NCI-H2227 (cell line): ENCODE data around the gene RNF225.
"Not testable (repeated sequence)": the region's sequence is repeated elsewhere in the genome, so short reads cannot be mapped to it uniquely, and the experiment has no call there.

ENCODE experiments used
- DNase-seq: peaks from one replicate; lab custom pipeline; 2025; ENCODE audit not compliant: unreplicated experiment; lab: John Stamatoyannopoulos, UW

Gene RNF225

DNA sequence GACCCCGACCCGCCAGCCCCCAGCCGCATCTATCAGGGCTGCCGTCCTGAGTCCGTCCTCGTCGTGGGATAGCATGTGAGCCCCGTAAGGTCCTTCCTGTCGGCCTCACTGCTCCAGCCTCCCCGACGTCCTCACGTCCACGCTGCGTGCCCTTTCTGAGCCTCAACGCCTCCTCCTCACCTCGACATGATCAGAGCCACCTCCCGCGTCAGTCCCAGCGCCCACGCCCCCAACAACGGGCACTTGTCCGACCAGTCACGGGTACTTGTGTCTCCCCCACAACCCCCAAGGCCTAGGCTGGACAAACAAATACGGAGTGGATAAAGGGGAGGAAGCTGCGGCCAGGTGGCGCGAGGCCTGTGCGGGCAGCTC is 33.6 kb upstream of the RNF225 start:
- DNase-seq: peak; percentile 91

DNA sequence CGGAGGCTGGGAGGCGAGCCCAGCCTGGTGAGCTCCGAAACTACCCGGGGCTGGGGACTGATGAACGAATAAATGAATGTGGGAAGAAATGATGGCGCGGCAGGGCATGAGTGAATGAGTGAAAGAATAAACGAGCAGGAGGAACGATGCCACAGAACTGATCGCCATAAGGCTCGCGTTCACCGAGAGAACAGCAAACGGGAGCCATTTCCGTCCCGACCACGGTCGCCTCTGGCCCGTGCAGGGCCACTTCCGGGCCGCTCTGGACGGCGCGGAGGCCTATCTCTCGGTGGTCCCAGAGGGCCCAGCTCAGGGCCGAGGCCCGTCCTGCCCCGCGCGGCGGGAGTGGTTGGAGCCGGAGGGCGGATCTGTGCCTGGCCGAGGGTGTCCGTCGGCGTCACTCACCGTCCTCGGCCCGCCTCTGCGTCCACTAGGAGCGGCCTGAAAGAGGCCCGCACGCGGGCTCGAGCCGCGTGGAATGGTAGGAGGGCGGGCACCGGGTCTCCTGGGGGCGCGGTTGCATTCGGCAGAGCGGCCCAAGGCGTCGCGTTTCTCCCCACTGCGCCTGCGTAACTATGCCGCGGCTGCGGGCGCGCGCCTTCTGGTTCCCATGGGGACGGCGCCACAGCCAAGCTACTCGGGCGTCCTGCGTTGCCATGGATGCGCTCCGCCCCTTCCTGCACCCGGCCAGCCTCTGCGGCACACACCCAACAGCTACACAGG is 33.0 kb upstream of the RNF225 start, which contains the start of gene ZNF497:
Gene ZNF497, minus strand, starts transcription at position 480 of the 723 bp plus-strand sequence. CDS start 5,116 bp downstream, outside the sequence.
- DNase-seq: peak; percentile 100

DNA sequence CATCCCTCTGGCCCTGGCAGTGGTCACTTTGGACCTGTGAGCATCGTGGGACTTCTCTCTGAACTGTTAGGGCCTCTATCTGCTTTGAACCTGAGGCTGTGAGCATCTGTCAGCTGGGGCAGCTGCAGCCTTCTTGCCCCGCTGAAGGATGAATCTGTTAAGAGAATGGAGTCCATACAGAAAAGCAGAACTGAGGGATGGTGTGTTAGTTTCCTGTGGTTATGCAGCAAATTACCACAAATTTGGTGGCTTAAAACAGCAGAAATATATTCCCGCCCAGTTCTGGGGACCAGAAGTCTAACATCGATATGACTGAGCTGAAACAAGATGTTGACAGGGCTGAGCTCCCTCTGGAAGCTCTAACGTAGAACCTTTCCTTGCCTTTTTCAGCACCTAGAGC is 31.3 kb upstream of the RNF225 start:
- DNase-seq: no peak

DNA sequence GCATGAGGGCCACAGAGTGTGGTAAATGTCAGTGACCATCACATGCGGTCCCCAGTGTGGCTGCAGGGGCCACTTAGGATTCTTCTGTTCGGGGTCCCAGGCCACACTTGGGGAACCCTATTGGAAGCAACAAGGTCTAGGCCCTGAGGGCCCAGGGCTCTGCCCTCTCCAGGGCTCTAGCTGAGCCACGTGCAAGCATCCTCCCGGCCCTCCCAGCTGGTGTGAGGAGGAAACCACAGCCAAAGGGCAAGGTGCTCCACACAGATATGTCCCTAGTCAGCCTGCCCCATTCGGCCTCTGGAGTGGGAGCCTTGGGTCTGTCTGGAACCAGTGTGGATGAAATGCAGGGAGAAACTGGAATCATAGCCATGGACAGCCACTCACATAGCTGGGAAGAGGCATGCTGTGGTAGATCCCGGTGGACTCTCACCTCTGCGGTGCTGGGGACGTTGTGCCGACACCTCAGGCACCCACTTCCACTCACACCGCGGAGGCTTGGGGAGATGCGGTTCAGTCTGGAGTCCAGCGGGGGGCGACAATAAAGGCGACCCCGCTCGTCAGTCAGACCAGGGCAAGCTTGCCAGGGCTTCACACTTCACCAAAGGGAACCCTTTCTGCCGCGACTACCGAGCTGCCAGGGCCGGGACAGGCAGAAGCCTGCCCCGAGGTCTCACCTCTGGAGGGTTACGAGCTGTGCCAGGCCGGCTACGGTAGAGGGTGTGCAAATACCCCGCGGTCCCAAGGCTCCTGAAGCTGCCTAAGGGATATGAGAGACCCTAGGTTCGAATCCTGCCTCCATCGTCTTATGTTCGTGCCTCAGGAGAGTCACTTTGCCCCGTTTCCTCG is 28.6 kb upstream of the RNF225 start:
- DNase-seq: no peak

DNA sequence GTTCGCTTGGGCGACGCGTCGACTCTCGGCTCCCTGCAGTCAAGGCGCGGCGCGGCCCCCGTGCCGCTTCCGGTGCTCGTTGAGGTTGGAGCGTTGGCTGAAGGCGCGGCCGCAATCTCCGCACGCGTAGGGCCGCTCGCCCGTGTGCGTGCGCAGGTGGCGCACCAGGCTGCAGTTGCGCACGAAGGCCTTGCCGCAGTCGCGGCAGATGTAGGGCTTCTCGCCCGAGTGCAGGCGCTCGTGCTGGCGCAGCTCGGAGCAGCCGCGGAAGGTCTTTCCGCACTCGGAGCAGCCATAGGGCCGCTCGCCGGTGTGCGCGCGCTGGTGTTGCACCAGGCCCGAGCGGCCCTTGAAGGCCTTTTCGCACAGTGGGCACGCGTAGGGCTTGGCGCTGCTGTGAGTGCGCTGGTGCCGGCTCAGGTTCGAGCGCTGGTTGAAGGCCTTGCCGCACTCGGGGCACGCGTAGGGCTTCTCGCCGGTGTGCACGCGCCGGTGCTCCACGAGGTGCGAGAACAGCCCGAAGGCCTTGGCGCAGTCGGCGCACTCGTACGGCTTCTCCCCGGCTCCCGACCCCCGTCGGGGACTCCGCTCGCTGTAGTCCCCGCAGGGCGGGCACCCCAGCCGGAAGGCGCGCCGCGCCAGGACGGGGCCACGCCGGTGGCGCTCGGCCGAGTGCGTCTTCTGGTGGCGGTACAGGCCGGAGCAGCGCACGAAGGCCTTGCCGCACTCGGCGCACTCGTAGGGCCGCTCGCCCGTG is 27.6 kb upstream of the RNF225 start:
- DNase-seq: no peak

DNA sequence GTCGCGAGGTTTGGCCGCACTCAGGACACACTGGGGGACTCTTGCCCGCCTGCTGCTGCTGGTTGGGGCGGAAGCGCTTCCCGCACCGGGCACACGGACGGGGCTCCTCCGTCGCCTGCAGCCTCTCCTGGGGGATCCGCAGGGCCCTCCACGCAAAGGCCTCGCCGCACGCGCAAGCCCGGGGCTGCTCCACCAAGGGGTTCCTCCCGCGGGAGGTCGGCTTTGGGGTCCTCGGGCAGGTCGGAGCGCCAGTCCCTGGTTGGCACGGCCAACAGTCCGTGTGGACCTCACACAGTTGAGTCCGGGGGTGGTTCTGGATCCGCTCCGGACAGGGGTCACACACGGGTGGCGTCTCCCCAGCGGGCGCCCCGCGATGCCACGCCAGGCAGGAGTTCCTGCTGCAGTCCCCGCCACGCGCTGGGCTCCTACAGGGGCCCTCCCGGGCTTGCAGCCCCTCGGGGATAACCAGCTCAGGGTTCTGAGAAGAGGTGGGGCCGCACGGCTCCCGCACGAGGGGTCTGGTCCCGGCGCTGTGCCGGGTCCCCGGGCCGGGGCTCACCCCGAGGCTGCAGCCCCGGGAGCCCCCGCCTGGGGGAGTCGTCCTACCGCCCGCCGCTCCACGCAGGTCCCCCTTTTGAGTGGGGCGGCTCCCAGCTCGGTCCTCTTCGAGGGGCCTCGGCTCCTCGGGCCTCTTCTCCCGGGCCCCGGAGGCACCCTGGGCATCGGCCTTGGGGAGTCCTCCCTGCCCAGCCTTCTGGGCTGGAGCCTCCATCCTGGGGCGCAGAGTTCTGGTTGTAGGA is 26.7 kb upstream of the RNF225 start:
- DNase-seq: no peak

DNA sequence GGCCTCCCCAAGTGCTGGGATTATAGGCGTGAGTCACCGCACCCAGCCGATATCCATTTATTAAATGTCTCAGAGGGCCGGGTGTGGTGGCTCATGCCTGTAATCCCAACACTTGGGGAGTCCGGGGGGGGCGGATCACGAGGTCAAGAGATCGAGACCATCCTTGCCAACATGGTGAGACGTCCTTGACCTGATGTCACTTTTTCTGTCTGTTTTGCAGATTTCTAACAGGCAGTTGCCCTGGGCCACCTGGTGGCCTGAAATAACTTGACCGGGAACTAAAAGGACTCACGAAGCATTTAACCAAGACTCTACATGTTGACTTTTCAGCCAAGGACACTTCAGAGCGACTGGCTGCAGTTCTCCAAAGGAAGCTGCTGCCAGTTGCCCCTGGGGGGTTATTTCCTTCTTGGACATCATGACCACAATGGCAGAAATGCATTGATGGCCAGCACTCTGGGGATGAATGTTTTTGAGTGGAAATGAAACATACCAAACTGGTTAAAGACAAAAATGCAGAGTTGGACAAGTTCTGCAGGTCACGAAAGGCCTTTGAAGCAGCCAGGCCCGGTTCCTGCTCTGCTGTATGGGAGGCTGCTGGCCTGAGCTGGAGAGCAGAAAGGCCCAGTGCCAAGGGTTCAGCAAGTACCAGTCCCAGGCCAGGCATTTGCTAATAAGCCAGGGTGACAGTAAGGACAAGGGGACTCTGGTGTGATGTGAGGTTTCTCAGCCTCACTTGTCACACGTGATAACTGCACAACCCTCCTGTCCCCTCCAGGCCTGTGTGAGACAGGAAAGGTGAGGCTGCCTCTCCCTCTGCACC is 22.9 kb upstream of the RNF225 start:
- no peak for DNase-seq

DNA sequence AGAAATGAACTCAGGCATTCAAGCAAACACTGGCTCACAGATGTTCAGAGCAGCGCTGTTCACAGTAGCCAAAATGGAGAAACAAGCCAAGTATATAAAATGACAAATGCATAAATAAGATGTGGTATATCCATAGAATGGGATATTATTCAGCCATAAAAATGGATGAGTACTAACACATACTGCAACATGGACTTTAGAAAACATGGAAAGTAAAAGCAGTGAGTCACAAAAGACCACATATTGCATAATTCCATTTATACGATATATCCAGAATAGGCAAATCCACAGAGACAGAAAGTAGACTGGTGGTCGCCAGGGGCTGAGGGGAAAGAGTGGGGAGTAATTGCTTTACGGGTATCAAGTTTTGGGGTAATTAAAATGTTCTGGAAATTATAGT is 21.3 kb upstream of the RNF225 start:
- DNase-seq: no peak

DNA sequence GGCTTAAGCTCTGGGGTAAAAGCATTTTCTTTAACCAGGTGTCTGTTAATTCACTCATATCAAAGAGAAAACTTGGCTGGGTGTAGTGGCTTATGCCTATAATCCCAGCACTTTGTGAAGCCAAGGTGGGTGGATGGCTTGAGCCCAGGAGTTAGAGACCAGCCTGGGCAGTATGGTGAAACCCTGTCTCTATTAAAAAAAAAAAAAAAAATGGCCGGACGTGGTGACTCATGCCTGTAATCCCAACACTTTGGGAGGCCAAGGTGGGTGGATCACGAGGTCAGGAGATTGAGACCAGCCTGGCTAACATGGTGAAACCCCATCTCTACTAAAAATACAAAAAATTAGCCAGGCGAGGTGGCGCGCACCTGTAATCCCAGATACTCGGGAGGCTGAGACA is 18.7 kb upstream of the RNF225 start:
- not testable (repeated sequence) for DNase-seq

DNA sequence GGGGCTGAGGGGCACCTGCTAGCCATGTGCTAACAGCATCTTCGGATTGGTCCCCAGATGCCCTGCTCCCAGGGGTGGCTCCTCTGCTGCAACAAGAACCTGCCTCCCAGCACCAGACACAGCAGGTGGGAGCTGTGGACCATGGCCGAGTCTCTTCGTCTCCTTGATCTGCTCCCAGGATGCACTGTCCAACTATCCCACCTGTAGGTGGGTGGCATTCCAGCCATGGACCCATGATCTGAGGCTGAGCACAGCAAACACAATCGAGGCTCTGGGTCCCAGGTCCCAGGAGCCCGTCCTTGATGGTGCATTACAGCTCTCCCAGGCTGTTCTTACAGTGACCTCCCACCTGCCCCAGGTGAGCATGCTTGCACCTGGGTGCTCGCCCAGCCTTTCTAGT is 16.2 kb upstream of the RNF225 start:
- DNase-seq: no peak

DNA sequence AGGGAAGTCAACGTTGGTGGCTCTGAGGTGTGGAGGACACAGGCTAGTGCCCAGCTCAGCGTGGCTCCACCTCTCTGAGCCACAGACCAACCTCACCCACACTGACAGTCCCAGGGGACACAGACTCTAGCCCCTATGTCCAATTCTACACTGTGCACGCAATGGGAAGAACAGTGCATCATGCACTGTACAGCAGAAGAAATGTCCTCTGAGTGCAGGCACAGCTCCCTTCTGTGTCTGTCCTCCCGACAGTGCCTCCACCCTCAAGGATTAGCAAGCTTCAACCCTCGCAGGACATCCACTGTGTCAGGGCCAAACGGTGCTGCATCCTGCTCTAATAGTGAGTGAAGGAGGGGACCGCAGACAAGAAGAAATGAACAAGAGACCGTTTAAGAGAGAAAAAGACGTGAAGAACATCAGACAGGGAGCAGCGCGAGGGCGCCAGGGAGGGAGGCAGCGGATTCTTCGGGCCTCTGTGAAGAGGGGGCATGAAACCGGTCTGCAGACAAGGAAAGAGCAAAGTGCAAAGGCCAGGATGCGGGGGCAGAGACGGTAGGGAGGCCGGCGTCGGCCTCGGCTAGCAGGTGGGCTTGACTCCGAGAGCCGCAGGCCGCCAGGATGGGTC is 15.3 kb upstream of the RNF225 start:
- DNase-seq: no peak

DNA sequence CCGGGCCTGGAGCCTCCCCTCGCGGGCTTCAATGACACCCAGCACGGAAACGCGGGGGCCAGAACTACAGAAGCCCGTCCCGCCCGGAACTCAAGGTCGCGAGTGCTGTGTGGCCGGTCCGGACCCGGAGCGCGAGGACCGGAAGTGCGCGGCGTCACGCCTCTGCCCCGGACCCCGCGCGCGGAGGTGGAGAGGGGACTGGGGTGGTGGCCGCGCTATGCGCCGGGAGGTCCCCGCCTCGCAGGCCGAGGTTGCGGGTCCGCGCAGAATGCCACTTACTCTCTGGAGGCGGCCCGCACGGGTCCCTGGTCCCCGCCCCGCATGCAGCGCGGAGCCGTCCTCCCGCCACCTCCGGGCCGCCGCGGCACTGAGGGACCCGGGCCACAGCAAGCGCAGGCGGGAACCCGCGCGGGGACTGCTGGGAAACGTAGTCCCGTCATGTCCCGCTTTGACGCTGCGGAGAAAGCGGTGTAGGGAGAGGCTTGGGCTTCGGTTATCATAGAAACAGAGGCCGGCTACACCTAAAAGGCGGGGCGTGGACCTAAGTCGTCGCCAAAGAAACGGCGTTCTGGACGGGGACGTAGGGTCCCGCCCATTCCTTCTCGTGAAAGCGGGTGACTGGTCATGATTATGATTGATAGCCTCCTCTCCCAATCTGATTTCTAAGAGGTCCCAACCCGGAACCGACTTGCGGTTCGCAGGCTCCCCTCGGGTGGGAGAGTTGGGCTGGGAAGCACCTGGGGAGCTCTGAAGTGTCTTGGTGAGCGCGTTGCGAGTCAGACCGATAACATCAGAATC is 14.6 kb upstream of the RNF225 start, which contains the start of gene ZNF837:
Gene ZNF837, minus strand, starts transcription at position 369 of the 798 bp plus-strand sequence. CDS start 11,698 bp downstream, outside the sequence.
- DNase-seq: peak; percentile 100

DNA sequence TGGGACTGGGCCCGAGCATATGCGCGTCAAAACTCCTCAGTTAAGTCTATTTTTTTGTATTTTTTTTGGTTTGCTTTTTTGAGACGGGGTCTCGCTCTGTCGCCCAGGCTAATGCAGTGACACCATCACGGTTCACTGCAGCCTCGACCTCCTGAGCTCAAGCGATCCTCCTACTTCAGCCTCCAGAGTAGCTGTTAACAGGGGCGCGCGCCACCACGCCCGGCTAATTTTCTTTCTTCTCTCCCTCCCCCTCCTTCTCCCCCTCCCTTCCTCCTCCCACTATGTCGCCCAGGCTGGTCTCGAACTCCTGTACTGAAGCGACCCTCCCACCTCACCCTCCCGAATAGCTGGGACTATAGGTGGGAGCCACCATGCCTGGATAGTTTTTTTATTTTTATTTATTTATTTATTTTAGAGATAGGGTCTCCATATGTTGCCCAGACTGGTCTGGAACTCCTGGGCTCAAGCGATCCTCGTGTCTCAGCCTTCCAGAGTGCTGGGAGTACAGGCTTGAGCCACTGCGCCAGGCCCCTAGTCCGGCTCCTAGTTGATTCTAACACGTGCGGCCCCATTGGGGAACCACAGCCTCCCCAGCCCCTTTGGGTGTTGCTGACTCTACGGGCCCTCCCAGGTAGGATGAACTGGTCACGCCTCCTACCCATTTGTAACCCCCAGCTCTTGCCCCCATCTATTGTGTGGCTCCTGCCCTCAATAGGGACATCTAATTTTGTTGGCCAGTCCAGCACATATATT is 13.8 kb upstream of the RNF225 start:
- DNase-seq: peak; percentile 82

DNA sequence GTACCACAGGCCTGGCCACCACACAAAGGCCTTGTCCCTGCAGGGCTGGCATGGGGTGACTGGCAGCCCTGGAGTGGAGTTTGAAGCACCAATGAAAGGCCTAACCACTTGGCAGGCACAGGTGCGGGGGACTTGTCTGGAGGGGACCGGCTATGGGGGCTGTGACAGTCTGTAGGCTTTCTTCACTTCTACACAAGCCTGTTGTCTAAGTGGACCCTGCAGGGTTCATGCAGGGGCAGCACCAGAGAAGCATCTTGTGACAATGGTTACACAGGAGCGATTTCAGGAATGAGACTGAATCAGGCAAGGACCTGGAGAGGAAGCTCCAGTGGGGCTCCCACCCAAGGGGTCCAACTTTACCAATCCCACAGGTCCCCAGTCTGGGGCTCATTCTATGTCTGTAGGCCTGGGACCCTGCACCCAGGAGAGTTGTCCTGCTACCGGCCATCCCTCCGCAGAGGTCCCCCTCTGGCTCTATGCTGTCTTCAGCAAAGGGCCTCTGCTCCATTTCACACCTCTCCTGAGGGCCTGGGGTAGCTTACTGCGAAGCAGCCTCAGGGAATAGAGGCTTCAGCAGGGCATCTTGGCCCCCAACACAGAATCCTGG is 12.4 kb upstream of the RNF225 start:
- DNase-seq: no peak

DNA sequence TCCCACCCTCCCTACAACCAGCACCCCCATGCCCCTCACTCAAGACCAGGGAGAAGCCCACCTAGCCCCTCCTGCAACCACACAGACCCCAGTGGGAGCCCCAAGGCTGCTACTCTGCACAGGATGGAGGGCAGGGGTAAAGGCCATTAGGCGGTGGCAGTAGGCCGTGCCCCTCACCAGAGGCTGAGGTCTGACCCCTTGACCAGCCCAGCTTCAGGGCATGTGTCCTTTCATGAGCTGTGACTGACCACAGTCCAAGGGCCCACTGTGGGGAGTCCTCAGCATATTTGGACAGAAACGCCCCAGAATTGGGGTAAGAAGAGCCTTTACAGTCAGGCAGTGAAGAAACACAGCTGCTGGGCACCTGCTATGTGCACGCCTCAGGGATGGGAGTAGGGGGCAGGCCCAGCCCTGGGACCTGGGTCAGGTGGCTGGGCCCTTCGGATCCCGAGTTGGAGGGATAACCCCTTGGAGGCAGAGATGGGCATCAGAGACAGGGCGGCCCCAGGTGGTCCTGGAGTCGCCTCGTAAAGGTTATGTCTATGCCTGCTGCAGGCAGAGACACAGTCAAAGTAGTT is 10.1 kb upstream of the RNF225 start:
- no peak for DNase-seq

DNA sequence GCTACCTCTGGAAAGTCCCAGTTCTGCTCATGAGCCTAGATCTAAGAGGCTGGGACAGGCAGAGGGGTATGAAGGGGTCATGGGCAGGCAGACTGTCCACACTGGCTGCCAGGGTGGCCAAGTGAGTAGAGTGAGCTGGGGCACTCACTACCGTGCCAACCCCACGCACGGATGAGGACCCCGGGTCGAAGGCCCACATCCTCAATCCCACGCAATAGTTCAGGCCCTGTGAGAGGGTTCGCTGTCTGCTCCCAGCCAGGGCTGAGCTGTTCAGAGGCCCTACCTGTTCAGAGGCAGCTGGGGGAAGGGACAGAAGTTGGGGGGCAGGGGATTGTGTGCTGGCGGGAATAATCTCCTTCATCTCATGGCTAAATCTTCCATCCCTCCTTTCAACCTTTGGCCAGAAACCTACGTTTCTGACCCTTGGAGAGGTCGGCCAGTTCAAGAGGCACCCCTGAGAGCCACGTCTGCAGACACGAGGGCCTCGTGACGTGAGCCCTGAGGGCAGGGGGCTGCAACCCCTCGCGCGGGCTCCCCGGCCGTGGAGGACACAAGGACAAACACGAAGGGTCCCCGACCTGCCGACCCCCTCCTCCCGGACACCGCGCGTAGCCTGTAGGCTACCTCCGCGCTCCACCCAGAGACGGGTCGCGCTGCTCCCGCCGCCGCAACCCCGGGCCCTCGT is 9.4 kb upstream of the RNF225 start:
- DNase-seq: peak; percentile 66
